ENCODE results near the gene RIMS3.

Gene RIMS3

GRCh38 chr1:40653851-40654537 lies 11.5 kb downstream of the RIMS3 start:
- DNase-seq (ENCODE audit: low read depth in 1 of 2, low spot score in 1 of 2): no peak

- no peak for DNase-seq (ENCODE audit: low read depth in 1 of 2, low spot score in 1 of 2)
Measured at GRCh38 chr1:40652979-40653378, 12.5 kb downstream of the RIMS3 start.

DNA sequence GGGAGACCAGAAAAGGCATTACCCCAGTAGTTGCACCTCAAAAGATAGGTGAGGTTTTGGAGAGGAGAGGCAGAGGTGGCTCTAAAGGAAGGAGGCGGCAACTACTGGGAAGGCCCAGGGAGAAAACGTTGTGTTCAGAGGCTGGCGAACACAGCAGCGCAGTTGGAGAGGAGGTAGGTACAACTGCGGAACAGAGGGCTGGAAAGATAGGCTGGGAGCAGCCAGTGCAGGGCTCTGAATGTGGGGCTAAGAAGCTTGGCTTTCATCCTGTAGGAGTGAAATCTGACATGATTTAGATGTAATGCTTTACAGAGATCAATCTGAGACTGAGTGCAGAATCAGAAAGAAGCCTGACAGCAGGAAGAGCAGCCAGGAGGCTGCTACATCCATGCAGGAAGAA lies 13.0 kb downstream of the RIMS3 start:
- DNase-seq (ENCODE audit: low read depth in 1 of 2, low spot score in 1 of 2): no peak

GRCh38 chr1:40651138-40651857 lies 14.2 kb downstream of the RIMS3 start:
- DNase-seq (ENCODE audit: low read depth in 1 of 2, low spot score in 1 of 2): no peak

- no peak for DNase-seq (ENCODE audit: low read depth in 1 of 2, low spot score in 1 of 2)
Measured at GRCh38 chr1:40650075-40650474, 15.4 kb downstream of the RIMS3 start.

GRCh38 chr1:40649592-40649930 lies 15.9 kb downstream of the RIMS3 start:
- DNase-seq (ENCODE audit: low read depth in 1 of 2, low spot score in 1 of 2): no peak

DNA sequence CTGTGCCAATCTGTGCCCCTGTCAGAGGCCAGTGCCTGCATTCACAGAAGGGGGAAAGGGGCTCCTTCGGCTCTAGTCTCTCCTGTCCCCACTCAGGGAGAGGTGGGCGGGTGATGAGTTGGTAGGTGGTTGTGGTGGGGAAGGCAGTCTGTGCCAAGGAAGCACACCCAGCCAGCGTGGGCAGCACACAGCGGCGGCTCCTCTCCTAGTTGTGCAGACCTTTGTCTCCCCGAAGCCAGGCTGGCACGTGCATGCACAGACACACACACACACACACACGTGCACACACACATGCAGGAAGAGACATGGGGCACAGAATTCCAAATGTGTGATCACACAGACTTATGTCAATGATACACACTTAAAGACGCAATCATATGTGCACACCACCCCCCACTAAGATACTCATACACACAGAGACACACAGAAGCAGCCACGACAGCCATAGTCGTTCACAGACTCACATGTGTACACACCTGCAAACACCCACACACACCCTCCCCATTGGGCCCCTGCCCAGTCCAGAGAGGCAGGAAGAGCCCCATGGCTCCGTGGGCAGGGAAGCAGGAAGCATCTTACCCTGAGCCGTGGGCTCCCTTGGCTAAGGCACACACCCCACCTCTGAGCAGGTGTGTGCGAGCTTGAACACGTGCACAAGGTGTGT lies 16.4 kb downstream of the RIMS3 start:
- DNase-seq (ENCODE audit: low read depth in 1 of 2, low spot score in 1 of 2): no peak

- no peak for DNase-seq (ENCODE audit: low read depth in 1 of 2, low spot score in 1 of 2)
Measured at GRCh38 chr1:40648200-40648599, 17.3 kb downstream of the RIMS3 start.

DNA sequence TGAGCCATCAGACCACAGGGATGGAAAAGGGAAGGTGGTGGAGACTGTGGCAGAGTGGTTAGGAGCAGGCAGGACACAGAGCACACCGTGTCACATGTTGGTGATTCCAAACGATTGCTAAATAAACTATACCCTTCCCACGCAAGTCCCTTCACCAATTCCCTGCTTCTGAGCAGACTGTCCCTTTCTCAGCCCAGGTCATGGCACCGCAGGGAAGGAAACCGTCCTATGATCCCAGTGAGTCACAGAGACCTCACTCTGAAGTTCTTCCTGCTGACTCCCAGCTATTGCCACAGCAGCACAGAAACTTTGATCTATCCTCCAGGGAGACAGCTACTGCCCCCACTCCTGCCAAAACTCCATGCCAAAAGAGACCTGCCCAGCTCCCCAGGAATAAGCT lies 19.2 kb downstream of the RIMS3 start:
- no peak for DNase-seq (ENCODE audit: low read depth in 1 of 2, low spot score in 1 of 2)

DNA sequence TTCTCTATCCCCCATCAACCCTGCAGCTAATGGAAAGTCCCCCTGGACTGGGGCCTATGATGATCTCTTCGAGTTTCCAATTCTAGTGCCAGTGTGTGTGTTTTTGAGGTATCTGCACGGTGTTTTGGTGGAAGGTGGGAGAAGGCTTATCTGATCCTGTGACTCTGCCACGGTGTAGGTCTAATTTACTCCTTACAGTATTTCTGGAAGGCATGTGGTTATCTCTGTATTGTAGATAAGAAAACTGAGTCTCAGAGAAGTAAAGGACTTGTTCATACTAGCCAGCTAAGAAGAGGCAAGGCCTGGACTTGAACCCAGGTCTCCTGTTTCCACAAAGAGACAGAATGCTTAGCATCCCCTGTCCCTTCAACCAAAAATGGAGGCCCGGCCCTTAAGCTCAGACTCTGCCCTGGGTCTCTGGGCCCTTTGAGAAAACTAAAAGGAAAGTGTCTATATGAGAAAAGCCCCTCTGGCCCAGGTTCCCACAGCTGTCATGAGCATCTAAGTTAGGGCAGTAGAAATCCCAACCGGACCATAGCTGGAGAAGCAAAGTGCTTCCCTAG lies 20.3 kb downstream of the RIMS3 start:
- no peak for DNase-seq (ENCODE audit: low read depth in 1 of 2, low spot score in 1 of 2)

DNA sequence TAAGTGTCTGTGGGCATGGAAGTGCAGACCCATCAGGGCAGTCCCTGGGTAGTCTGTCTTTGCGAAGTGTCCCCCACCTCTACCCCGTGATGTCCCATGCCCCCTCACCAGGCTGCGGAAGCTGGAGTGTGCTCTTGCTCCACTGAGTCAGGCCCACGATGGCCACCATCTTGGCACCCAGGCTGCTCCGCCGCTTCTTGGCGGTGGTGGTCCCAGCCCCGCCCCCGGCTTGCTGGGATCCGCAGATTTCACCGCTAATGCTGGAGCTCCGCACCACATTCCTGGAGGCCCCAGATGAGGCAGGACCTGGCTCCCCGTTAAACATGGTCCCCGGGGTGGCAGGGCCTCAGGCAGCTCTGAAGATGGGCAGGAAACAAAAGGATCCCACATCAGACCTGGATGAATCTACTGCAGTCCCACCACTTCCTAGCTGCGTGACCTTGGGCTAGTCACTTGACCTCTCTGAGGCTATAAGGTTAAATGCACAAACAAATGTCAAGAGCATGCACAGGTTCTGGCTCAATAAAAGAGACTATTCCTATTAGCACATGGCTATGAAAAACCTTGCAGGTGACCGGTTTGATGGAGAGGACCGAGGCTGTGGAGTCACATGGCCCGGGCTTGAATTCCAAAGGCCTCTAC lies 23.8 kb downstream of the RIMS3 start:
- no peak for DNase-seq (ENCODE audit: low read depth in 1 of 2, low spot score in 1 of 2)

GRCh38 chr1:40640314-40641076 lies 25.0 kb downstream of the RIMS3 start:
- no peak for DNase-seq (ENCODE audit: low read depth in 1 of 2, low spot score in 1 of 2)

- DNase-seq (ENCODE audit: low read depth in 1 of 2, low spot score in 1 of 2): no peak
Measured at GRCh38 chr1:40638097-40639036, 27.1 kb downstream of the RIMS3 start.

DNA sequence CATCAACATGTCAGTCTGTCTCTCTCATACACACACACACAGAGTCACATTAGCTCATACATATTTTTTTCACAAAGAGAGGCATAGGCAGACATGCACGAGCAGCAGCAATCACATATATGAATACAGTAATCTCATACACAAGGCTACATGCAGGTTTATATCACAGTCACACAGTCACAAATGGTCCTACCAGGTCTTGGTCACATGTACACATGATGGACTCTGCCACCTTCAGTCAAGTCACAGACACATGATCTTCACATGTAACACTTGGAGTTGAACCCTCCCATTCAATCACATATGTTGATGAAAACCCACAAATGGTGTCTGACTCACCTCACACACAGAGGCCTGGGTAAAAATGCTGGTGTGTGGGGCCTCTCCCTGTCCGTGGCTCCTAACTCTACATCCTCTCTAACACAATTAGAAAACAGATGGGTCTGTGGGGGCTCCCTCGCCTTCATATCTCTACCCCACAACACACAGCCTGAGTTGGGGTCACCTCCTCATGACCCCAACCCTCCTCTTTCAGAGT lies 27.9 kb downstream of the RIMS3 start:
- no peak for DNase-seq (ENCODE audit: low read depth in 1 of 2, low spot score in 1 of 2)

DNA sequence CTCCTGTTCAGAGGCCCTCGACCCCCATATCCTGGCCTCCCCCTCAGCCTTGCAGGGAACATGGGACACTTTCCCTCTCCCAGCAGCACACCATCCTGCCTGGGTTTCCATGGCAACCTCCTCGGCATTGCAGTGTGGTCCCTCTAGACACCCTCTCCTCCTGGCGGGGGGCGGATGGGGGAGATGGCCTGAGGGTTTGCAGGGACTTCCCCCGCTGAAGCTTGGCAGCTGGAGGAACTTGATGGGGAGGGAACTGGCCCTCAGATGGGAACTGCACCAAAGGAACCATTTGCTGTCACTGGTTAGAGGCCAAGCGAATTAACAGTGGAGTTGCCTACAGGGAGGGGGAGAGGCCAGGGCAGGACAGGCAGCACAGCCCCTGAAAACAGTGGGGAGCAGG lies 28.7 kb downstream of the RIMS3 start:
- no peak for DNase-seq (ENCODE audit: low read depth in 1 of 2, low spot score in 1 of 2)

- no peak for DNase-seq (ENCODE audit: low read depth in 1 of 2, low spot score in 1 of 2)
Measured at GRCh38 chr1:40635763-40636500, 29.6 kb downstream of the RIMS3 start.

- no peak for DNase-seq (ENCODE audit: low read depth in 1 of 2, low spot score in 1 of 2)
Measured at GRCh38 chr1:40634901-40635655, 30.4 kb downstream of the RIMS3 start.

DNA sequence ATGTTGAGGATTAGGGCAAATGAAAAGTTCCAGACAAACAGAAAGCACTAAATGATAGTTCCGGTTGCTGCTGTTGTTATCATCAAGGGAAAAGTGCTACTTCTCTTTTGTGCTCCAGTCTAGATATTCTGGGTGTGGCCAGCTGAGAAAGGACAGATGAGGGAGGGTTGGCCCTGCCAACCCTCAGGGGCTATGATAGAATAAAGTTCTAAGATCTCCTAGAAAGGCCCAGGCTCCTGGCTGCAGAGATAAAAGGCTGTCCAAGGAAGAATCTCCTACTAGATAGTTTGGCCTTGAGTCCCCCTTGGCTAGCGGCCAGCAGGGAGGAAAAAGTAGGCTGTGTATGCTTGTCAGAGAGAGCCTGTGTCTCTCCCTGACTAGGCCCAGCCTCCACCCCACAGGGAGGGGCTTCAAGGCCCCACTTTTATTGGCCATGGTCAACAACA lies 31.5 kb downstream of the RIMS3 start:
- no peak for DNase-seq (ENCODE audit: low read depth in 1 of 2, low spot score in 1 of 2)
